Iris pigment epithelial cell (primary cell): ENCODE results near the gene AIFM1.
A peak's percentile ranks its signal among the peaks of the same experiment; 100 is the strongest.

Source experiments
- DNase-seq: peaks from one replicate; pipeline ENCODE4 v3.0.0-alpha.2; 2011; ENCODE audit warnings: low read depth

AIFM1 gene

DNA sequence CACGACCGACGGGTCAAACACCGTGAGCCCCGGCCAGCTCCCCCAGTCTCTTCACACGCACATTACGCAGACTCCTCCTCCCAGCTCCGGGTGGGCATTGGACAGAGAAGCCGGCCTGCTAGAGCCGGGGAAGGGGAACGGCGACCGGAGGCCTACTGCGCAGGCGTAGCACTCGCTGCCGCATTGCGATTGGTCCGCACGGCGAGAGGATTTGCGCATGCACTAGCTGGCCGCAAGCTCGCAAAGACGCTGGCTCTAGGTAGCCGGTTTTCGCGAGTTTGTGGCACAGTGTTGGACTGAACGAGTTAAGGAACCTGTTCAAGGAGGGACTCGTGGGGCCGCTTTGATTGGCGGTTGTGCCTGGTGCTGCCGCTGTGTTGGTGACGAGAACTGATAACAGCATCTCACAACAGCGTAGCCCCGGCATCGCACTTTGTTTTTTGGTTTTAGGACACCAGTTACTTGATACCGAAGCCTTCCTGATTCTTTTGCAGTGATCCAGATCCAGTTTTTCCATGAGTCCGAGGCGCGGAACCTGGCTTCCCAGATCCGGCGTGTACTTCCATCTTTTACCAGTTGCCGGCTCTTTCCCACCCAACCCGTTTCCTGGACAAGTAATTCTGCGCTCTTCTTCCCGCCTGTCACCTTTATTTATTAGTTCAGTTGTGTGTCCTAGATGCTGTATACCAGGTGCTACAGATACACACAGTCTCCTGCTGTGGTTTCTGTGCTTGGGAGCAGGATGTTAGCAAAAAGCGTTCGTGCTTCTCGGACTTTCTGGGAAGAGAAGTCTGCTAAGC, at the start of gene AIFM1:
Gene AIFM1, minus strand, starts transcription at position 139 of the 800 bp plus-strand sequence. CDS start 185 bp downstream, outside the sequence.
- DNase-seq, result peak; percentile 96

DNA sequence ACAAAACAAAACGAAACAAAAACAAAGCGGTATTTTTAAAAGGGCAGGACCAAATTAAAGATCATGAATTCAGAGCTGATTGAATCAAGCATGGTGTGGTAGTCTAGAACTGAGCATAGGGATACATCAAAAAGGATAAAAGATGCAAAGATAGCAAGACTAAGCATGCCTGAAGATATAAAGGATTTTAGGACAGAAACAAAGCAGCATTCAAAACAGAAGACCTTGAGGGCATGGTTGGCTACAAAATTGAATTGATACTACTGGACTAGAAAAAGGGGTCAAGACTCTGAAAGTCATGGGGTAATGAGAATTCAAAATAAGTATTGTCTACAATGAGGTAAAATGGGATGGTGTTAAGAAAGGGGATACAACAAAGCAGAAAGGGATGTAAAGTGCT, 47.7 kb upstream of the AIFM1 start:
- DNase-seq, result no peak

DNA sequence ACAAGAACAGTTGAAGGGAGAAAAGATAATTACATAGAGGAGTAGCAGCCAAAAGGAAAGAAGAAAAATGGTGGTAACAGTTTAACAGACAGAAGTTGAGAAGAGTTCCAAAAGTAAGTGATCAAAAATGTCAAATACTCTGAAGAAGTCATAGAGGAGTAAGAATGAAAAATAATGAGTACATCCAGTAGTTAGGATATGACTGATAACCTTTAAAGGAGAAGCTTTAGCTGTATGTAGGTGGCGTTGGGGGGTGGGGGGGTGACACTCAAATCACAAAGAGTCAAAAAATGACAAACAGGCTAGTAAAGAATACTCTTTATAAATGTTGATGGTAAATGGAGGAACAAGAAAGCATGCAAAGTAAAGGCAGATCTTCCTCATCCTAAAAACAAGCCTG, 46.7 kb upstream of the AIFM1 start:
- no peak for DNase-seq

DNA sequence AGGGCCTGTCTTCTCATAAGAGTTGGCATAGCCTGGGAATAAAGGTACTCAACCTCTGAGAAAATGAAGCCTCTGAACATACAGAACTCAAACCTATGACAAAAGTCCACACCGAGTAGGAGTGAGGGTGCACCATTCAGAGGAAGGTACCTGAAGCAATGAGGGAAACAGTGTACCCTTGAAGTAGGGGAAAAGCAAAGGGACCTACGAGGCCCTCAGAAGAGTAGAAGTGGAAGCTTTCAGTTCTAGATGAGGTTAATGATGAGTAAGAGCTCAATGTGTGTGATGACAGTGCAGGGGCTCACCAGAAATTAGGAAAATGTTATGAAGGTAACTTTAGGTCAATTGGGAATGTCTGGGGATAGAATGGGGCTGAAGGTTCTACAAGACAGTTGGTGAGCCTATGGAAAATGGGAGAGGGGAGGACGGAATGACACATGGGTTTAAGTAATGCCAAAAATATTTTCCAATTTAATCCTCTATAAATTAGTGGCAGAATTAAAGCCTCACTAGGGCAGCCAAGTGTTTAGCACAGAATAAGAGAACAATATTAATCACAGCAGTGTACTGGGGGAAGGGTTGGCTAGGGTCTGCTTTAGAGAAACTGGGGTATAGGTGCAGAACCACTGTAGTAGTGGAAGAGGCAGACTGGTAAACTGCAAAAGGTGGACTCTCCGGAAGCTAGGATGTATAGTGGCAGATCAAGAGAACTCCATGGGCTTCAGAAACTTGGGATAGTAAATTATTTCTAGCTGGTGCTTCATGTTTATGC, 46.0 kb upstream of the AIFM1 start:
- DNase-seq, result no peak

DNA sequence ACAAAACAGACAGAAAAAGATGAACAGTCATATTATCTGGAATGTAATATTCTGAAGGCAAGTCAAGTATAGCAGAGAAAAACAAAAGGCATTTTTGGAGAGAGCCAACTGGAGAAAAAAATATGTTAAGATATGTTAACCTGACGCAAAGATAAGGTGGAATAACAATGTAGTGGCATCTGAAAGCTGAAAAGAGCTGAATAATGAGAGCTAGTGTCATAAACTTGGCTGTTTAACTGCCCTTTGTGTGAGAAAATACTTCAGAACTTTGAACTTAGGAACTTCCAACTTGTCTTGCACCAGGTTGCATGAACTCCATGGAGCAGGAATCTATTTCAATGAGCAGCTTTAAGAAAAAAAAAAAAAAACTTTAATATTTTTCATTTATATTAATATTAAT, 39.0 kb upstream of the AIFM1 start:
- no peak for DNase-seq

DNA sequence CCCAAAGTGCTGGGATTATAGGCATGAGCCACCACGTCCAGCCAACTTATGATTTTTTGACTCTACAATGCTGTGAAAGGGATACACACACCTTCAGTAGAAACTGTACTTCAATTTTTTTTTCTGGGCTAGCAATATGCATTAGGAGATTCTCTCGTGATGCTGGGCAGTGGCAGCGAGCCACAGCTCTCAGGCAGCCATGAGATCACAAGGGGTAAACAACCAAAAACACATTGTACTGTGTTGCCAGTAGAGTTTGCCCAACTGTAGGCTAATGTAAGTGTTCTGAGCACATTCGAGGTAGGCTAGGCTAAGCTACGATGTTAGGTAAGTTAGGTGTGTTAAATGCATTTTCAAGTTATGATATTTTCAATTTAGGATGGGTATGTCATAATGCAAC, 31.8 kb upstream of the AIFM1 start:
- no peak for DNase-seq

GRCh38 chrX:130196466-130196865, 30.8 kb upstream of the AIFM1 start:
- DNase-seq, result peak; percentile 3

- DNase-seq, result no peak
Observed at GRCh38 chrX:130190801-130191200, 25.2 kb upstream of the AIFM1 start.

- DNase-seq, result no peak
Observed at GRCh38 chrX:130186651-130187050, 21.0 kb upstream of the AIFM1 start.

GRCh38 chrX:130184857-130185256, 19.2 kb upstream of the AIFM1 start:
- DNase-seq, result no peak

- no peak for DNase-seq
Observed at GRCh38 chrX:130184168-130184567, 18.5 kb upstream of the AIFM1 start.

DNA sequence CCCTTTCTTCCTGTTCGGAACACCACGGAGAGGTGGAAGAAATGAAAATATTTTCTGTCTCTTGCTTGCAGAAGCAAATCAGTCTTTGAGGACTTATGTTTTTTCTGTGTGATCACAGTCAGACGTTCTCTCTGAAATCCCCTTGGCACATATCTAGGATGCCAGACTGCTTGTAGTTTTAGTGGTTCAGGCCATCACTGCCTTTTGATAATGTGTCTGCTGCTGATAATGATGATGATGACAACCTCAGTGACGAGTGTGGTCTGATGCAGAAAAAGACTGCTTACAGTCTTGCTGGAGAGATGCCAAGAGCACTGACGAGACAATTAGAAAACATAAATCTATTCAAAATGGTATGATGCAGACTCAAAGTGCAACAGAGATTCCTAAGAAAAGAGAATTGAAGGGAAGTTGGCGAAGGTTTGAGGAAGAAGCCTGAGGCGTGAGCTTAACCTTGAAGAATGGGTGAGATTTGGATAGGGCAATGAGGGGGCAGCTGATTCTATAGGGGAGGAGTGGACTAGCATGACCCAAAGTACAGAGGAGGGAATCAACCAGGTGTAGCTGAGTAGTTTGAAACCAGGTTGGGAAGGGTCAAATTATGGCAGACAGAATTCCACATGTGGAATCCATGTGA, 14.1 kb upstream of the AIFM1 start:
- peak; percentile 26 for DNase-seq

GRCh38 chrX:130179170-130179569, 13.5 kb upstream of the AIFM1 start:
- DNase-seq, result no peak

DNA sequence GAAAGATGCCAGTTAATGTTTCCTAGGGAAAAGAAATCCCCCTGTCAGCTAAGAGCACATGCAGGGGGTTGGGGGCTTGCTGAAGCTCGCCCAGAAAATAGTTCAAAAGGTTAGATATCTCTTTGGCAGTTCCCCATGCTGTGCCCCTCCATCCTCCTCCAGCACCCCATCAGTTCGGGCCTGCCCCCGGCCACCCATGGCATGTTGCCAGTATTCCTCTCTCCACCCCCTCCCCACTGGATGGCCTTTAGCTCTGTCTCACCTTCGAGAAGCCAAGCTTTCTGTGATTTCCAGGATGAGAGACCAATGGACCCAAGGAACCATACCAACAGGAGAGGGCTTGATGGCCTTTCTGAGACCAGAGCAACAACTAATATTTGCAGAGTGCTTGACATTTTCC, 11.3 kb upstream of the AIFM1 start:
- DNase-seq, result no peak

DNA sequence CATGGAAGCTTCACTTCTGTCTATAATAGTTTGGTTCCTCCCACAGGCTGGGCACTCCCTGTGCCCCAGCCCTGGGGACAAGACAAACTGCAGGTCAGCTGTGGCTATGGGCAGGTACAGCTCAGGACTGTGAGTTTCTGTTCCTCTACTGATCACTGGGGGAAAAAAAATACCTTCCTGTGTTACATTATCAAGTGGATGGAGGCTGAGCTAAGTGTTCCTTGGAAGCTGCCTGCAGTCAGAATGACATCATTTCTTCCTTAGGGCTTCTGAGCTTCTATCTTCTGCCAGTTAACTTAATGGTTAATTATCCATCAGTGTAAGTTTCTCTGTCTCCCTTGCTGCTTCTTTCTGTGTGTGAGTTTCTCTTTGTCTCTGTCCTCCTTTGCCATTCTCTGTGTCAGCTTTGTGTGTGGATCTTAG, 10.7 kb upstream of the AIFM1 start:
- peak; percentile 14 for DNase-seq

DNA sequence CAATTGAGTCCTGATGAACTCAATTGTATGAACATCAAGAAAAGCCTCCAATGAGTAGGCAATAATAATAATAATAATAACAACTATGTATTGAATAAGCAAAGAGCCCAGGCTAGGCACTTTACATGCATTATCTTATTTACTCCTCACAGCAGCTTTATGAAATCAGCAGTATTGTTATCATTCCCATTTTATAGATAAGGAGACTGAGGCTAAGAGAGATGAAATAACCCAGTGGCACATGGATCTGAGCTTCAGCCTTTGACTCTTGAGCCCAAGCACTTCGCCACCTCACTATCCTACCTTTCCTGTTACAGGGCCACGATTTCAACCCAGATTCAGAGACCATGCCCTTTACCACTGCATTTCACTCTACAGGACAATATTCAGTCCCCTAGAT, 9.3 kb upstream of the AIFM1 start:
- no peak for DNase-seq

GRCh38 chrX:130174045-130174704, 8.5 kb upstream of the AIFM1 start:
- DNase-seq, result peak; percentile 50

- peak; percentile 82 for DNase-seq
Observed at GRCh38 chrX:130173190-130173895, 7.7 kb upstream of the AIFM1 start.

- DNase-seq, result no peak
Observed at GRCh38 chrX:130172127-130172845, 6.6 kb upstream of the AIFM1 start.

- DNase-seq, result peak; percentile 22
Observed at GRCh38 chrX:130171446-130172126, 5.9 kb upstream of the AIFM1 start, which contains the start of gene RAB33A. Gene RAB33A (plus strand): TSS chrX:130171962. CDS start chrX:130172063, 101 bp downstream.
